ENCODE data around the gene F7. TPM values are rescaled to one million over a fixed set of nuclear protein-coding genes. Genes with fewer than 3 reads are reported as not detected.

F7 gene
- total and polyA plus RNA-seq, 2 donors (not counting 1 experiment from before 2014, with no cell fraction given), result not detected

- no peaks in the 10 kb centered on the region for H3K79me2 ChIP-seq (ENCODE audit: control insufficient read depth, insufficient read depth, low read length)
- H3K4me2 ChIP-seq (ENCODE audit: extremely low read depth, insufficient read depth, low read length), result no peak overlapping the region
- no peaks in the 10 kb centered on the region for H3K36me3 ChIP-seq (ENCODE audit: control insufficient read depth, insufficient read depth, low read length)
- H3K9me3 ChIP-seq (ENCODE audit: control insufficient read depth, insufficient read depth, low read depth, low read length), result no peaks in the 10 kb centered on the region
- no peak overlapping the region for H3K4me3 ChIP-seq (replicated peaks in 1 of 4; ENCODE audit: control extremely low read depth in 1 of 4, insufficient read depth in 1 of 4, low read depth in 3 of 4, low read length in 4 of 4)
- no peaks in the 10 kb centered on the region for H4K20me1 ChIP-seq (ENCODE audit: control insufficient read depth, extremely low read depth, insufficient read depth, low read length)
- no peak overlapping the region for H3K9ac ChIP-seq (ENCODE audit: insufficient read depth, low read length)
- TF ChIP-seq CTCF (conservative IDR thresholded peaks at IDR 0.05 in 1 of 2, IDR thresholded peaks at IDR 0.05 in 1 of 2; ENCODE audit: low read depth in 1 of 2, low read length in 2 of 2) (no peak), EZH2 (IDR thresholded peaks at IDR 0.05; ENCODE audit: low read length, missing control alignments) (no peak)
- H3K27me3 ChIP-seq (ENCODE audit: control insufficient read depth, insufficient read depth, low read length), result no peaks in the 10 kb centered on the region
- no peaks in the 10 kb centered on the region for H3K4me1 ChIP-seq (ENCODE audit: control insufficient read depth, extremely low read depth, insufficient read depth, low read length)
- no peak for DNase-seq (ENCODE audit: low read depth in 2 of 2)
- no peak overlapping the region for H2AFZ ChIP-seq (ENCODE audit: low read length)
- no peak overlapping the region for H3K27ac ChIP-seq (ENCODE audit: insufficient read depth, low read length)
These were observed 15.2 kb upstream of the F7 start for GRCh38 chr13:113090415-113090770.

GRCh38 chr13:113090806-113091205, 14.8 kb upstream of the F7 start:
- H3K79me2 ChIP-seq (ENCODE audit: control insufficient read depth, insufficient read depth, low read length), result no peaks in the 10 kb centered on the region
- no peak overlapping the region for H3K9ac ChIP-seq (ENCODE audit: insufficient read depth, low read length)
- DNase-seq (ENCODE audit: low read depth in 2 of 2), result no peak
- TF ChIP-seq EZH2 (IDR thresholded peaks at IDR 0.05; ENCODE audit: low read length, missing control alignments), result no peak
- no peak for TF ChIP-seq CTCF (conservative IDR thresholded peaks at IDR 0.05 in 1 of 2, IDR thresholded peaks at IDR 0.05 in 1 of 2; ENCODE audit: low read depth in 1 of 2, low read length in 2 of 2)
- no peak overlapping the region for H3K4me2 ChIP-seq (ENCODE audit: extremely low read depth, insufficient read depth, low read length)
- no peak overlapping the region for H3K27ac ChIP-seq (ENCODE audit: insufficient read depth, low read length)
- H3K9me3 ChIP-seq (ENCODE audit: control insufficient read depth, insufficient read depth, low read depth, low read length), result no peaks in the 10 kb centered on the region
- H3K4me1 ChIP-seq (ENCODE audit: control insufficient read depth, extremely low read depth, insufficient read depth, low read length), result no peaks in the 10 kb centered on the region
- no peaks in the 10 kb centered on the region for H3K36me3 ChIP-seq (ENCODE audit: control insufficient read depth, insufficient read depth, low read length)
- no peaks in the 10 kb centered on the region for H3K27me3 ChIP-seq (ENCODE audit: control insufficient read depth, insufficient read depth, low read length)
- H4K20me1 ChIP-seq (ENCODE audit: control insufficient read depth, extremely low read depth, insufficient read depth, low read length), result no peaks in the 10 kb centered on the region
- H2AFZ ChIP-seq (ENCODE audit: low read length), result no peak overlapping the region
- H3K4me3 ChIP-seq (replicated peaks in 1 of 4; ENCODE audit: control extremely low read depth in 1 of 4, insufficient read depth in 1 of 4, low read depth in 3 of 4, low read length in 4 of 4), result no peak overlapping the region

- no peak for TF ChIP-seq CTCF (conservative IDR thresholded peaks at IDR 0.05 in 1 of 2, IDR thresholded peaks at IDR 0.05 in 1 of 2; ENCODE audit: low read depth in 1 of 2, low read length in 2 of 2)
- TF ChIP-seq EZH2 (IDR thresholded peaks at IDR 0.05; ENCODE audit: low read length, missing control alignments), result no peak
- Histone ChIP-seq H3K4me1 (ENCODE audit: control insufficient read depth, extremely low read depth, insufficient read depth, low read length) (no peaks in the 10 kb centered on the region), H3K4me2 (ENCODE audit: extremely low read depth, insufficient read depth, low read length) (no peak overlapping the region), H3K4me3 (replicated peaks in 1 of 4; ENCODE audit: control extremely low read depth in 1 of 4, insufficient read depth in 1 of 4, low read depth in 3 of 4, low read length in 4 of 4) (no peak overlapping the region), H3K27me3 (ENCODE audit: control insufficient read depth, insufficient read depth, low read length) (no peaks in the 10 kb centered on the region), H2AFZ (ENCODE audit: low read length) (no peak overlapping the region), H3K9ac (ENCODE audit: insufficient read depth, low read length) (no peak overlapping the region), H3K9me3 (ENCODE audit: control insufficient read depth, insufficient read depth, low read depth, low read length) (no peaks in the 10 kb centered on the region), H3K36me3 (ENCODE audit: control insufficient read depth, insufficient read depth, low read length) (no peaks in the 10 kb centered on the region), H3K27ac (ENCODE audit: insufficient read depth, low read length) (no peak overlapping the region), H4K20me1 (ENCODE audit: control insufficient read depth, extremely low read depth, insufficient read depth, low read length) (no peaks in the 10 kb centered on the region), H3K79me2 (ENCODE audit: control insufficient read depth, insufficient read depth, low read length) (no peaks in the 10 kb centered on the region)
- DNase-seq (ENCODE audit: low read depth in 2 of 2), result no peak
These were observed 14.3 kb upstream of the F7 start for GRCh38 chr13:113091211-113091771.

Data from fibroblast of lung (primary cell).